A549 (cell line): ENCODE data around the gene CLIC5. TPM values are rescaled to one million over a fixed set of nuclear protein-coding genes. Genes with fewer than 3 reads are reported as not detected.

Experiments used
- ATAC-seq, 2 experiments: fragments of 200-7000 bp in 1 of 2; fragments of >200 bp in 1 of 2; cut with Nextera tagmentation in 1 of 2; cut with Tn5 transposase in 1 of 2; 3 replicates each; pipeline versions ENCODE4 v1.8.0 to v1.9.1; 2018 to 2020; ENCODE audit warnings: mild to moderate bottlenecking in 1 of 2, moderate library complexity in 1 of 2
- CTCF ChIA-PET: fragments of 300-600 bp; sonication (Branson Sonifier 250); formaldehyde crosslinking; extraction: SDS; loops from one replicate; lab custom pipeline; 2021; ENCODE audit warnings: antibody characterized with exemption, inconsistent platforms; lab: Yijun Ruan, JAX
- POLR2A ChIA-PET: fragments of 350-600 bp; formaldehyde crosslinking; extraction: SDS; loops from one replicate; lab custom pipeline; 2021; ENCODE audit warnings: antibody characterized with exemption, inconsistent platforms; lab: Yijun Ruan, JAX
- DNase-seq, 2 experiments: peaks; one replicate each; pipeline versions ENCODE4 v3.0.0 to v3.0.0-alpha.2; 2011 to 2016; ENCODE audit warnings: low read depth in 1 of 2, low spot score in 1 of 2
- FAIRE-seq: peaks from 2 replicates; lab custom pipeline; 2011; peaks lifted over from hg19 to GRCh38; lab: Jason Lieb, UNC
- H3K27ac ChIP-seq, 2 experiments: fragments of >200 bp; sonication (Bioruptor Twin); formaldehyde crosslinking; 3 replicates each; pipeline ENCODE4 v1.5.1; 2016 to 2017
- H3K4me1 ChIP-seq: fragments of >200 bp; sonication (Bioruptor Twin); formaldehyde crosslinking; 3 replicates; pipeline ENCODE4 v1.6.1; 2016
- H3K4me2 ChIP-seq: fragments of >200 bp; sonication (Bioruptor Twin); formaldehyde crosslinking; 3 replicates; pipeline ENCODE4 v1.6.1; 2016
- H3K4me3 ChIP-seq: fragments of >200 bp; sonication (Bioruptor Twin); formaldehyde crosslinking; 3 replicates; pipeline ENCODE4 v1.5.1; 2016
- H3K9me3 ChIP-seq: fragments of >200 bp; sonication (Bioruptor Twin); formaldehyde crosslinking; 3 replicates; pipeline ENCODE4 v1.6.1; 2016
- BHLHE40 ChIP-seq: IDR thresholded peaks from 2 replicates; pipeline ENCODE4 v1.6.1; 2012; ENCODE audit warnings: low read depth, low read length, inconsistent platforms
- CBX2 ChIP-seq: fragments of 200-600 bp; sonication (generic); IDR thresholded peaks from 2 replicates; pipeline ENCODE4 v1.6.1; 2016; ENCODE audit warnings: low read depth, mild to moderate bottlenecking, borderline replicate concordance
- CHD4 ChIP-seq: fragments of 200-600 bp; sonication (generic); IDR thresholded peaks from 2 replicates; pipeline ENCODE4 v1.6.1; 2016; ENCODE audit warnings: antibody characterized with exemption, mild to moderate bottlenecking, borderline replicate concordance
- CTCF ChIP-seq: fragments of >200 bp; sonication (Bioruptor Twin); formaldehyde crosslinking; IDR thresholded peaks from 3 replicates; pipeline ENCODE4 v1.5.1; 2016
- ELK1 ChIP-seq: fragments of 150-350 bp; IDR thresholded peaks from 2 replicates; pipeline ENCODE4 v1.6.1; 2014; ENCODE audit warnings: low read depth, mild to moderate bottlenecking, low read length
- EP300 ChIP-seq, 2 experiments: fragments of >200 bp; sonication (Bioruptor Twin); formaldehyde crosslinking; IDR thresholded peaks; 2 replicates in 1 of 2; 3 replicates in 1 of 2; pipeline ENCODE4 v1.6.1; 2016 to 2017
- FOSL2 ChIP-seq, 2 experiments: fragments of 450-650 bp in 1 of 2; fragments of >200 bp in 1 of 2; sonication (Bioruptor Twin) in 1 of 2; formaldehyde crosslinking; IDR thresholded peaks; 2 replicates each; pipeline versions ENCODE4 v1.5.0 to v1.6.1; 2016 to 2020; ENCODE audit warnings: mild to moderate bottlenecking in 1 of 2, moderate library complexity in 1 of 2
- GATA3 ChIP-seq: IDR thresholded peaks from 2 replicates; pipeline ENCODE4 v1.6.1; 2012; ENCODE audit warnings: borderline replicate concordance
- HES2 ChIP-seq: fragments of >200 bp; sonication (Bioruptor Twin); formaldehyde crosslinking; IDR thresholded peaks from 2 replicates; pipeline ENCODE4 v1.6.1; 2016
- HOXA7 ChIP-seq: fragments of 250-450 bp; sonication (Bioruptor Pico); IDR thresholded peaks from 2 replicates; pipeline ENCODE4 v1.5.0; 2020; ENCODE audit warnings: mild to moderate bottlenecking, moderate library complexity
- HOXB13 ChIP-seq: fragments of 250-450 bp; sonication (Bioruptor Pico); IDR thresholded peaks from 2 replicates; pipeline ENCODE4 v1.5.0; 2020; ENCODE audit warnings: low read depth, mild to moderate bottlenecking, moderate library complexity
- HOXB5 ChIP-seq: fragments of 250-450 bp; sonication (Bioruptor Pico); IDR thresholded peaks from 2 replicates; pipeline ENCODE4 v1.5.0; 2020; ENCODE audit warnings: mild to moderate bottlenecking, moderate library complexity
- JUNB ChIP-seq: fragments of >200 bp; sonication (Bioruptor Twin); formaldehyde crosslinking; IDR thresholded peaks from 2 replicates; pipeline ENCODE4 v1.6.1; 2016
- KDM1A ChIP-seq: fragments of 200-600 bp; sonication (generic); IDR thresholded peaks from 2 replicates; pipeline ENCODE4 v1.6.1; 2016; ENCODE audit warnings: low read depth, mild to moderate bottlenecking
- KDM5A ChIP-seq: fragments of 200-600 bp; sonication (generic); IDR thresholded peaks from 2 replicates; pipeline ENCODE4 v1.6.1; 2016; ENCODE audit warnings: antibody characterized with exemption, mild to moderate bottlenecking
- MAZ ChIP-seq: fragments of 150-350 bp; IDR thresholded peaks from 2 replicates; pipeline ENCODE4 v1.6.1; 2014; ENCODE audit warnings: antibody characterized with exemption, low read depth, low read length, borderline replicate concordance
- MYC ChIP-seq: IDR thresholded peaks from 2 replicates; pipeline ENCODE4 v1.6.1; 2012; ENCODE audit warnings: mild to moderate bottlenecking, inconsistent platforms, low read length, improper control_type of control experiment, borderline replicate concordance
- NR3C1 ChIP-seq: fragments of >200 bp; sonication (Bioruptor Twin); formaldehyde crosslinking; IDR thresholded peaks from 3 replicates; pipeline ENCODE4 v1.6.1; 2017
- PHF8 ChIP-seq: fragments of 200-600 bp; sonication (generic); IDR thresholded peaks from 2 replicates; pipeline ENCODE4 v1.6.1; 2016; ENCODE audit warnings: low read depth, mild to moderate bottlenecking, antibody characterized with exemption, moderate library complexity, borderline replicate concordance
- POLR2A ChIP-seq: IDR thresholded peaks from 2 replicates; pipeline ENCODE4 v1.6.1; 2012; ENCODE audit warnings: mild to moderate bottlenecking, low read length
- POLR2AphosphoS2 ChIP-seq: conservative IDR thresholded peaks from 2 replicates; pipeline ENCODE4 v1.6.1; 2012; ENCODE audit warnings: low read length, improper control_type of control experiment, inconsistent platforms
- RAD21 ChIP-seq, 2 experiments: fragments of >200 bp in 1 of 2; sonication (Bioruptor Twin) in 1 of 2; formaldehyde crosslinking in 1 of 2; IDR thresholded peaks in 1 of 2; conservative IDR thresholded peaks in 1 of 2; 2 replicates in 1 of 2; 3 replicates in 1 of 2; pipeline ENCODE4 v1.6.1; 2012 to 2018; ENCODE audit warnings: inconsistent platforms in 1 of 2
- RCOR1 ChIP-seq: fragments of 150-350 bp; IDR thresholded peaks from 2 replicates; pipeline ENCODE4 v1.6.1; 2014; ENCODE audit warnings: antibody characterized with exemption, low read length, low read depth
- RFX5 ChIP-seq: fragments of 450-650 bp; IDR thresholded peaks from 2 replicates; pipeline ENCODE4 v1.7.1; 2014; ENCODE audit warnings: antibody characterized with exemption, mild to moderate bottlenecking, moderate library complexity
- RNF2 ChIP-seq: fragments of 200-600 bp; sonication (generic); IDR thresholded peaks from 2 replicates; pipeline ENCODE4 v1.6.1; 2016; ENCODE audit warnings: low read depth, mild to moderate bottlenecking, antibody characterized with exemption, moderate library complexity, borderline replicate concordance
- SMC3 ChIP-seq: fragments of >200 bp; sonication (Bioruptor Twin); formaldehyde crosslinking; IDR thresholded peaks from 3 replicates; pipeline ENCODE4 v1.6.1; 2018; ENCODE audit warnings: inconsistent platforms
- TFCP2L1 ChIP-seq: fragments of 250-450 bp; sonication (Bioruptor Pico); IDR thresholded peaks from 2 replicates; pipeline ENCODE4 v1.5.0; 2021; ENCODE audit warnings: mild to moderate bottlenecking
- ZNF302 ChIP-seq: fragments of 250-450 bp; sonication (Bioruptor Pico); IDR thresholded peaks from 2 replicates; pipeline ENCODE4 v1.9.0; 2021; ENCODE audit warnings: inconsistent platforms, mild to moderate bottlenecking, moderate library complexity
- ZSCAN20 ChIP-seq: fragments of 250-450 bp; sonication (Bioruptor Pico); IDR thresholded peaks from 2 replicates; pipeline ENCODE4 v1.8.0; 2022; ENCODE audit warnings: mild to moderate bottlenecking, moderate library complexity
- WGBS: methylation state at CpG from one replicate; pipeline ENCODE4 v1.1.6; 2017; ENCODE audit errors: missing lambda C conversion rate; 5-methylcytosine and 5-hydroxymethylcytosine counted together
- polyA plus RNA-seq, 4 experiments: library from polyadenylated mRNA; depleted of rRNA in 3 of 4; stranded (reverse); fragments of >200 nt; fragmentation: RNase III in 1 of 4; extraction: RNeasy Plus Mini Kit Qiagen cat#74134 plus additional on column Dnase treatment in 1 of 4; gene quantifications; 2 replicates in 3 of 4; 3 replicates in 1 of 4; pipeline ENCODE4 v1.2.3, GENCODE V29; 2011 to 2017
- TF ChIP-seq, protein P1 (sequence below): fragments of 250-450 bp; sonication (Bioruptor Pico); IDR thresholded peaks from 2 replicates; pipeline ENCODE4 v1.5.0; 2020; ENCODE audit warnings: low read depth, mild to moderate bottlenecking, moderate library complexity
- TF ChIP-seq, protein P2 (sequence below): fragments of 250-450 bp; sonication (Bioruptor Pico); IDR thresholded peaks from 2 replicates; pipeline ENCODE4 v1.5.0; 2021; ENCODE audit warnings: mild to moderate bottlenecking, moderate library complexity, borderline replicate concordance

The CLIC5 gene
- polyA plus RNA-seq, 2 of the 4 experiments (the other 2 are of a cell fraction), result not detected

- TF ChIP-seq ELK1, result no peak
- no peak for TF ChIP-seq POLR2A
- no peak for TF ChIP-seq EP300 (IDR thresholded peaks at IDR 0.05)
- TF ChIP-seq, all 56 proteins: peak for 0
These were observed 34.6 kb downstream of the CLIC5 start (continued) for GRCh38 chr6:45981046-45981445.

- ATAC-seq (no peak), FAIRE-seq (no peak), DNase-seq (no peak)
- Histone ChIP-seq H3K27ac (no peak overlapping the region), H3K4me2 (no peak overlapping the region), H3K4me3 (no peak overlapping the region), H3K9me3 (no peaks in the 10 kb centered on the region; the same call in 2 of the 3 replicates), H3K4me1 (no peaks in the 10 kb centered on the region)
- 0% methylated on average over 2 of the region's 2 CpGs for WGBS
- TF ChIP-seq, protein P1, sequence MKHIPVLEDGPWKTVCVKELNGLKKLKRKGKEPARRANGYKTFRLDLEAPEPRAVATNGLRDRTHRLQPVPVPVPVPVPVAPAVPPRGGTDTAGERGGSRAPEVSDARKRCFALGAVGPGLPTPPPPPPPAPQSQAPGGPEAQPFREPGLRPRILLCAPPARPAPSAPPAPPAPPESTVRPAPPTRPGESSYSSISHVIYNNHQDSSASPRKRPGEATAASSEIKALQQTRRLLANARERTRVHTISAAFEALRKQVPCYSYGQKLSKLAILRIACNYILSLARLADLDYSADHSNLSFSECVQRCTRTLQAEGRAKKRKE (CRISPR knock-in tag), result no peak
- no peak for TF ChIP-seq EP300 (IDR thresholded peaks at IDR 0.05)
- TF ChIP-seq FOSL2 (IDR thresholded peaks at IDR 0.05), result no peak
- TF ChIP-seq FOSL2 (CRISPR knock-in tag; IDR thresholded peaks at IDR 0.05), result no peak
- no peak for TF ChIP-seq MAZ
- TF ChIP-seq PHF8, result no peak
- TF ChIP-seq HOXB5 (CRISPR knock-in tag), result no peak
- TF ChIP-seq HOXB13 (CRISPR knock-in tag), result no peak
- TF ChIP-seq KDM1A, result no peak
- TF ChIP-seq KDM5A, result no peak
- no peak for TF ChIP-seq POLR2AphosphoS2
- TF ChIP-seq CHD4, result no peak
- TF ChIP-seq GATA3, result no peak
- no peak for TF ChIP-seq ZSCAN20 (CRISPR knock-in tag)
- TF ChIP-seq, protein P2, sequence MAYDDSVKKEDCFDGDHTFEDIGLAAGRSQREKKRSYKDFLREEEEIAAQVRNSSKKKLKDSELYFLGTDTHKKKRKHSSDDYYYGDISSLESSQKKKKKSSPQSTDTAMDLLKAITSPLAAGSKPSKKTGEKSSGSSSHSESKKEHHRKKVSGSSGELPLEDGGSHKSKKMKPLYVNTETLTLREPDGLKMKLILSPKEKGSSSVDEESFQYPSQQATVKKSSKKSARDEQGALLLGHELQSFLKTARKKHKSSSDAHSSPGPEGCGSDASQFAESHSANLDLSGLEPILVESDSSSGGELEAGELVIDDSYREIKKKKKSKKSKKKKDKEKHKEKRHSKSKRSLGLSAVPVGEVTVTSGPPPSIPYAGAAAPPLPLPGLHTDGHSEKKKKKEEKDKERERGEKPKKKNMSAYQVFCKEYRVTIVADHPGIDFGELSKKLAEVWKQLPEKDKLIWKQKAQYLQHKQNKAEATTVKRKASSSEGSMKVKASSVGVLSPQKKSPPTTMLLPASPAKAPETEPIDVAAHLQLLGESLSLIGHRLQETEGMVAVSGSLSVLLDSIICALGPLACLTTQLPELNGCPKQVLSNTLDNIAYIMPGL, result no peak
- TF ChIP-seq RNF2, result no peak
- no peak for TF ChIP-seq RAD21 (conservative IDR thresholded peaks at IDR 0.05 in 1 of 2, IDR thresholded peaks at IDR 0.05 in 1 of 2)
- POLR2A ChIA-PET, result no interaction called here
- CTCF ChIA-PET, result no interaction called here
These were observed 36.3 kb downstream of the CLIC5 start for GRCh38 chr6:45979311-45979710.

DNA sequence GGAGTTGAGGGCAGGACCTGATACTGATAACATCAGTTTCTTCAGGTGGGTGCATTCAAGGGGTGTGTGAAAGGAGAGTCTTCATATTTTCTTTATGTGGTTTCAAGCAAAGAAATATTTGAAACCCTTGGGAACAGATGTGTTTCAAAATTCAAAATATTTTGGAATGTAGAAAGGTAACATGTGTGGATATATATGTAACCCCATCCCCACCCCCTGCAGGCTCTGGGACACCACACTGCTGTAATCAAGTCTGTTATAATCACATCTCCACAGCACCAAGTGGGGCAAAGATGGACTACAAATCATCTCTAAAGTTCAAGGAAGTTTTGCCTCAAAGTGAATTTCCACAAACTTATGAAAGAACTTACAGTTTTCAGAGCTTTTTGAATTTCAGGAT, 41.1 kb downstream of the CLIC5 start:
- TF ChIP-seq CTCF, result no peak
- TF ChIP-seq KDM5A, result no peak
- no peak for TF ChIP-seq BHLHE40
- no peak for TF ChIP-seq CBX2
- TF ChIP-seq TFCP2L1 (CRISPR knock-in tag), result no peak
- no peak for TF ChIP-seq GATA3
- no peak for TF ChIP-seq RFX5
- no peak for TF ChIP-seq HES2
- TF ChIP-seq JUNB, result no peak
- TF ChIP-seq SMC3, result no peak
- no peak for TF ChIP-seq HOXA7 (CRISPR knock-in tag)
- TF ChIP-seq HOXB13 (CRISPR knock-in tag), result no peak
- no peak for TF ChIP-seq NR3C1
- no peak for TF ChIP-seq ZNF302
- no peak for TF ChIP-seq RAD21 (conservative IDR thresholded peaks at IDR 0.05 in 1 of 2, IDR thresholded peaks at IDR 0.05 in 1 of 2)
- TF ChIP-seq MYC, result no peak
- TF ChIP-seq RCOR1, result no peak
- Histone ChIP-seq H3K4me2 (no peak overlapping the region), H3K9me3 (no peaks in the 10 kb centered on the region; the same call in 2 of the 3 replicates), H3K4me1 (no peaks in the 10 kb centered on the region), H3K4me3 (no peak overlapping the region), H3K27ac (no peak overlapping the region)
- FAIRE-seq, result no peak
- no peak for DNase-seq
- CTCF ChIA-PET, result no interaction called here
- no peak for ATAC-seq
- POLR2A ChIA-PET, result no interaction called here
